Skeletal muscle cell (primary cell): ENCODE results near the gene ADAMTS13.

Experiments used
- DNase-seq: peaks from one replicate; pipeline ENCODE4 v3.0.0-alpha.2; 2010; ENCODE audit warnings: low read depth
- H3K4me3 ChIP-seq: 2 replicates; pipeline ENCODE4 v1.5.1; 2011; ENCODE audit warnings: low read depth, mild to moderate bottlenecking, control low read depth, low read length, moderate library complexity

The ADAMTS13 gene

DNA sequence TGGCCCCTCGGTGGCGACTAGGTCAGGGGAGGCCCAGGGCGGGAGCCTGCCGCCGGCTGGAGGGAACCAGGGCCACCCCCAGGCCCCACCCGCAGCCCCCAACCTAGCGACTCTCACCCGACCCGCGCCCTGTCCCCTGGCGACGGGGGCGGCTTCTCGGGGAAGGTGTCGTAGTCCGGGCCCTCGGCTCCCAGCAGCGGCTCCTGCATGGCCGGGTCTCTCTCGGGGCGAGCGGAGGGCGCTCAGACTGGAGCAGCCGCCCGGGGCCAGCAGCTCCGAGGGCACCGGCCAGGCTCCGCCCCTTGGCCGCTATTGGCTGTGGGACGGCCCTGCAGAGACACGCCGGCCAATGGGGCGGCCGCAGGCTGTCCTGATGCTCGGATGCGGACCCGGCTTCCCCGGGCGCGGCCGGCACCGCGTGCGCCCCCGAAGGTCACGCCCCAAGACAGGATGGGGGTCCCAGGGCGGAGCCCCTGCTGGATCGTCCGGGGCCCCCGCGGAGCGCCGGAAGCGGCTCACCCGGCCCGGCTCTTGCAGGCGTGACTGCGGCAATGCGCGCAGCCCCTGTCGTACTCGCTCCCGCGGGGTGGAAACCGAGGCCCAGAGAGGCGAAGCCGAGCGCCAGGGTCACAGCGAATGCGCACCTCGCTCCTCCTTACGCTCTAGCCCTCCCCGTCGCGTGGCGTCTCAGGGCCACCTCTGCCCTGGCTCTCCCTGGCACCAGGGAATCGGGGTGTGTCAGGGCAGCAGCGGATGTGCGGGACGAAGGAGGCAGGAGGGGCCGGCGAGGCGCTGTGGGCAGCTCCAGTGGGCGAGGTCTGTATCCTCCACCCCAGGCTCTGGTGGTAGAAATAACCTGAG, 56.9 kb downstream of the ADAMTS13 start, which contains the start of gene SLC2A6:
Gene SLC2A6, minus strand, starts transcription at position 249 of the 861 bp plus-strand sequence. Its CDS starts 40 bp downstream, at position 209.
- H3K4me3 ChIP-seq: peak within 1 kb of the TSS; percentile 67
- DNase-seq: peak; percentile 36

GRCh38 chr9:133483611-133484010, 61.4 kb downstream of the ADAMTS13 start:
- H3K4me3 ChIP-seq: no peak overlapping the region
- DNase-seq: no peak

DNA sequence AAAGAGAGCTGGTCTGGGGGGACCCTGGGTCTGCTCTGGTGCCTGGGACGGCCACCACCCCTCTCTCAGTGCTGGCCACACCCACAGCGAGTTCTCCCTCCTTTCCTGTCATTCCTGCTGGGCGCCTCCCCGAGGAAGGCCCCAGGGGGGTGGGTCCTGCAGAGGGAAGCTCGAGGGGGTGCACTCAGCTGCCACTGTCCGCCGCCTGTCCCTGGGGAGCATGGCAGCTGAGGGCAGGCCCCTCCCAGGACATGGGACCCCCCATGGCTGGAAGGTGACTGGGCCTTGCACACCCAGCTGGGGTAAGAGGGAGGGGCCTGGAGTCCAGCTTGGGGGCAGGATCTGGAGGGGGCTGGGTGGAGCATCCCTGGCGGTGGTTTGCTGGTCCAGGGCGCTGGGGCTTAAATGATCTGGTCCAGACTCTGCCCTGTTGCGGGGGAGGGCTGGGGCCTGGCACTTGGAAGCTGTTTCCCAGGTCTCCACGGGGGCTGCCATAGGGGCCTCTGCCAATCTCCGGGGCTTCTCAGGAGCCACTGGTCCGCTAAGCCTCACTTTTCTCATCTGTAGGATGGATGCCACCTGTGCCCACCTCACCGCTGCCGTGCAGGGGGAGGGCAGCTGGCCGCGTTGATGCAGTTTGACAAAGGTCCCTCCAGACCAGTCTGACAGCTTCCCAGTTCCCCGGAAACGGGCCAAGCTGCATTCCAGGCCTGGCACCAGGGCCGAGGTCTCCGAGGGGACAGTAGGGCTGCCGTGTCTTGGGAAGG, 62.7 kb downstream of the ADAMTS13 start:
- H3K4me3 ChIP-seq: no peak overlapping the region
- no peak for DNase-seq

DNA sequence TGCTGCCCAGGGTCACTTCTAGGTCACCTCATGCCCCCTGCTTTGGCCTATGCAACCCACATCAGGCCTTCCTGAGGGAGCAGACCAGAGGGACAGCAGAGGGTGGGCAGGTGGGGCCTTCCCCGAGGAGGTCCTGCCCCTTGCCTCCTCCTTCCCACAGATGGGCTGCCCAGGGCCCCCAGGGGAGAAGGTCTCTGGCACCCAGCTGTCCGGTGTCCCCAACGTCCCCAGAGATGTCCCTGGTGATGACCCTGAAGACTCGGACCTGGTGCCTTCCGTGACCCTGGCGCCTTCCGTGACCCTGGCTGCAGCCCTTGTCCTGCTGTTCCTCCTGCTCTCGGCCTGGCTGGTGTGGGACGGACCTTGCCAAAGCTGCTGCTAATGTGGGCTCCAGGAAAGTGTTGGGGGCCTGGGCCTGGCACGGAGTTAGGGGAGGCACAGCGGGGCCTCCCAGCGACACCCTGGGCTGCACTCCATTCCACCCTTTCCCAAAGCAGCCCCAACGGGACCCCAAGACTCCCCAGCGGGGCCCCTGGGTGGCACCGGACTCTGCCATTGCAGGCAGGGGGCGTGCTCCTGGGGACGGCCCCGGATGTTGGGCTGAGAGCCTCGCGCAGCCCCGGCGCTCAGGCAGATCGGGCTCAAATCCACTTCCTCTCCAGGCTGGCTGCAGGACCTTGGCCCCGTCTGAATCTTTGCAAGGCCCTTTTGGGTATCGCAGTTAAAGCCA, 63.5 kb downstream of the ADAMTS13 start:
- no peak for DNase-seq
- no peak overlapping the region for H3K4me3 ChIP-seq

DNA sequence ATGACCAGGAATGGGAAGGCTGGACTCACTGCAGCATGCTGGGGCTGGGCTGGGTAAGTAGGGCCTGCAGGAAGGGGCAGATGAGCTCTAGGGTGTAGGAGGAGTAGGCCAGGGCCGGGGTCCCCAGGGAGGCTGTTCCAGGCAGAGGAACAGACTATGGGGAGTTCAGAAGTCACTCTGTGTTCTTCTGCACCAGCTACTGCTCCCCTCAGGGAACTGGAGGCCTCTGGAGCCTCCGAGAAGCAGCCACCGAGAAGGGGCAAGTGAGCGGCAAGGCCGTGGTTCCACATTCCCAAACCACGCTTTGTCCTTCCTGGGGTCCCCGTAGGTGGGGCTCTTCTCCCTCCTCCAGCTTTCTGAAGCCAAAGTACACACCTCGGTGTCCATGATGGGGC, 65.2 kb downstream of the ADAMTS13 start:
- H3K4me3 ChIP-seq: no peak overlapping the region
- DNase-seq: no peak

- no peak for DNase-seq
- no peak overlapping the region for H3K4me3 ChIP-seq
Observed at GRCh38 chr9:133488686-133489252, 66.6 kb downstream of the ADAMTS13 start.

DNA sequence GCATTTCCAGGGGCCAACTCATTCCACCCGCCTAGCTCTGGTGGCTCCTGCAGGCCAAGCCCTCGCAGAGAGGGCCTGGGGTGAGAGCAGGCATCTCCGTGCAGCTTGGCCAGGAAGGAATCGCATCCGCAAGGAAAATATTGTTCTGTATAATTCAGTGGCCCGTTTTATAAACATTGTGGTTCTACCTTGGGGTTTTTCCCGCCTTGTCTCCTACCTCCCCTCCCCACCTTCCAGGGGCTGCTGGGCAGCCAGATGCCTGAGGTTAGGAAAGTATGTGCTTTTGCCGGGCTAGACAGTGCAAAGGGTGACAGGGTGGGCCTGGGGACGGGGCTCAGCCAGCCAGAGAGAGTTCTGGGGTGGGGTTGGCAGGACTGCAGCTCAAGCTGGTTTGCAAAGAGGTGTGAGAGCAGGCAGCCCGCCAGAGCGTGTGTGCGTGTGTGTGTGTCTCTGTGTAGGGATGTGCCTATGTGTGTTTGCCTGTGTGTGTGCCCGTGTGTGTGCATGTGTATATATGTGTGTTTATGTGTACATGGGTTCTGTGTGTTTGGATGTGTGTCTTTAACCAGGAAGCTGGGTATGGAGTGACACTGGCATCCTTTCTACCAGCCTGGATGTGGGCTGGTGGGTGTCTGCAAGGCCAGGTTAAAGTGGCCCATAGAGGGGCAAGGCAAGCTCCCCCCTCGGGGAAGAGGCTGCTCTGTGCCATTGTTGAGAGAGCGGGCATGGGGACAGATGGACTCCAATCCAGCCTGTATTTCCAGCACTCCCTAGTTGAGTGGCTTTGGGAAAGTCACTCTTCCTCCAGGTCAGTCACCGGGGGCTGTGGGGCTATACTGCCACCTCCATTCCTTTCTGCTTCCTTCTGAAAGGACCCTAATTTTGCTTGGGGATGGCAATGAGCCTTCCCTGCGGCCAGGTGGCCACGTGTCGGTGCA, 67.4 kb downstream of the ADAMTS13 start:
- DNase-seq: no peak
- no peak overlapping the region for H3K4me3 ChIP-seq

DNA sequence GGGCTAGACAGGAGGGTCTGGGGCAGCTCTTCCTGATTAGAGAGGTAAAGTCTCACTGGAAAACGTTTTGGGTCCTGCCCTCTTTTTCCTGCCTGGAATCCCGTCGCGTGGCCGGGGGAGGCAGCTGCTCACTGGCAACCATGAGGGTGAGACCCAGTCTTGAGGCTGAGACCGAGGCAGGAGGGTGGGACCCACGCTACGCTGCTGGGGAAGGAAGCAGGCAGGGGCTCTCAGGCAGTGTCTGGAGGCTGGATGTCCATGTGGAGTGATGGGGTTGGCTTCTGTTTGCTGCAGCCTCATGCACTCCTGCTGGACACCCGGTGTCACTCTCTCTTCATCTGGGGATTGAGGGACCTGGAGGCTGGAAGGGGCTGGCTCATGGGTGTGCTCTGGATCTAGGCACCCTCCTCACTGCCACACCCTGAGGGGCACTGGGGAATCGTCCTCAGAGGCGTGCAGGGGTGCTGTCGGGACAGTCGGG, 68.1 kb downstream of the ADAMTS13 start:
- H3K4me3 ChIP-seq: no peak overlapping the region
- no peak for DNase-seq

- H3K4me3 ChIP-seq: no peak overlapping the region
- DNase-seq: no peak
Observed at GRCh38 chr9:133490865-133491655, 68.9 kb downstream of the ADAMTS13 start.

GRCh38 chr9:133491656-133491925, 69.4 kb downstream of the ADAMTS13 start:
- no peak overlapping the region for H3K4me3 ChIP-seq
- DNase-seq: no peak

DNA sequence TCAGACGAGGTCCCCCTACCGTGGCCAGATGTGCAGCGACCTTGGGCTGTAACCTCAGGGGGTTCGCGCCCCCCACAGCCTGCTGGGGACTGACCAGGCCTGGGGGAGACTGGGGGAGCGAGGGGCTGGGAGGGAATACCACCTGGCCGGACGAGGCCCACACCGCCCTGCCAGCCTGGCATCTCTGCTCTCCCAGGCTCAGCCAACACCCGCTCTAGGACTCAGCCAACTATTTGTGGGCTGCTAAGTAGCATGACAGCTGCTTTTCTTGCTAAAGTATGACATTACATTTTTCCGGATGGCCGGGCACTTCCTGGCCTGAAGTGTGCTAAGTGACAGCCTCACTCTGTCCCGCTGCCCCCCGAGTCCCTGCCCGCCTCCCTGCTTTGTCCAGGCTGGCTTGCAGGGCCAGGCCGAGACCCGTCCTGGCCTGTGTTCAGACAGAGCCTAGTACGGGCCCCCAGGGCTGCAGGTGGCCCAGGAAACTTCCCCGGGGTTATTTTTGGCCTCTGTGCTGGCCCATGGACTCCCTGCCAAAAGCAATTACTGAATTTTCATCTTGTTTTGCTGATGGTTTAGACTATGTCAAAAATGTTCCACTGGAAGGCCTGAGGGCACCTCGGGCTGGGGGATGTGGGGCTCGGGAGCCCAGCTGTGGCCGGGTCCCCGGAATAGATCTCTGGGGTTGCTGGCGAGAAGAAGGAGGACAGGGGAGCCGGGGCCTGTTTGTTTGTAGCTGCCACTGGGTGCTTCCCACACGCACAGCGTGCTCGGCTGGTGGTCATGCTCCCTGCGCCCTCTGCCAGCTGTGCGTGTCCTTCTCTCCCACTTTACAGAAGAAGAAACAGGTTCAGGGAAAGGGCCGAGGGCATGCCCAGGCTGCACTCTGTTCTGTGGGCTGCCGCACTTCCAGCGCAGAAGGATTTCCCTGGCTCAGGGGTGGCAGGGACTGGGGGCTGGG, 70.2 kb downstream of the ADAMTS13 start:
- no peak overlapping the region for H3K4me3 ChIP-seq
- DNase-seq: no peak

GRCh38 chr9:133493428-133493827, 71.3 kb downstream of the ADAMTS13 start:
- no peak overlapping the region for H3K4me3 ChIP-seq
- DNase-seq: no peak

GRCh38 chr9:133493845-133494540, 71.8 kb downstream of the ADAMTS13 start:
- H3K4me3 ChIP-seq: no peak overlapping the region
- DNase-seq: no peak

- no peak overlapping the region for H3K4me3 ChIP-seq
- DNase-seq: no peak
Observed at GRCh38 chr9:133494636-133495326, 72.6 kb downstream of the ADAMTS13 start.

DNA sequence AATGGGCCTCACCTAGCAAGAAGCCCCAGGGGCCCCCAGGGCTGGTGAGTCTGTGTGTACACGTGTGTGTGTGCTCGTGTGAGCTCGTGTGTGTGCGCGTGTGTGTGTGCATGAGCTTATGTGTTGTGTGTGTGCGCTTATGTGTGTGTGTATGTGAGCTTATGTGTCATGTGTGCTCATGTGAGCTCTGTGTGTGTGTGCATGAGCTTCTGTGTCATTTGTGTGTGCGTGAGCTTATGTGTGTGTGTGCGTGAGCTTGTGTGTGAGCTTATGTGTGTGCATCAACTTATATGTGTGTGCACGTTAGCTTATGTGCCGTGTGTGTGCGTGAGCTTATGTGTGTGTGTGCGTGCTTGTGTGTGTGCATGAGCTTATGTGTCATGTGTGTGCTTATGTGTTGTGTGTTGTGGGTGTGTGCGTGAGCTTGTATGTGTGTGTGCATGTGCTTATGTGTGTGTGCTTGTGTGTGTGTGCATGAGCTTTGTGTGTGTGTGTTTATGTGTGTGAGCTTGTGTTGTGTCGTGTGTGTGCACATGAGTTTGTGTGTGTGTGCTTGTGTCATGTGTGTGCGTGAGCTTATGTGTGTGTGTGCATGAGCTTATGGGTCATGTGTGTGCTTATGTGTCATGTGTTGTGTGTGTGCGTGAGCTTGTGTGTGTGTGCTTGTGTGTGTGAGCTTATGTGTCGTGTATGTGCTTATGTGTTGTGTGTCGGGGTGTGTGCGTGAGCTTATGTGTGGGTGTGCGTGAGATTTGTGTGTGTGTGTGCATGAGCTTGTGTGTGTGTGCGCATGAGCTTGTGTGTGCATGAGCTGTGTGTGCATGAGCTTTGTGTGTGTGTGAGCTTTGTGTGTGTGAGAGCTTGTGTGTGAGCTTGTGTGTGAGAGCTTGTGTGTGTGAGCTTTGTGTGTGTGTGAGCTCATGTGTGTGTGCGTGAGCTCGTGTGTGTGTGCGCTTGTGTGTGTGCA, 73.4 kb downstream of the ADAMTS13 start:
- no peak for DNase-seq
- no peak overlapping the region for H3K4me3 ChIP-seq
